OCI-M2 (cell line): Measurements from ENCODE around the gene FAM174C.

Experiments
- DNase-seq: peaks from one replicate; lab custom pipeline; 2025; ENCODE audit not compliant: unreplicated experiment; lab: John Stamatoyannopoulos, UW

The FAM174C gene

GRCh38 chr19:1272423-1273262, 2.7 kb upstream of the FAM174C start:
- no peak for DNase-seq

GRCh38 chr19:1273263-1274041, 1.9 kb upstream of the FAM174C start:
- peak; percentile 8 for DNase-seq

GRCh38 chr19:1274081-1274851, 1.1 kb upstream of the FAM174C start:
- no peak for DNase-seq

- no peak for DNase-seq
Measured at GRCh38 chr19:1274852-1275259, 474 bp upstream of the FAM174C start.

- DNase-seq, result no peak
Measured at GRCh38 chr19:1275976-1276627, 772 bp downstream of the FAM174C start.

GRCh38 chr19:1276628-1277022, 1.3 kb downstream of the FAM174C start:
- no peak for DNase-seq

GRCh38 chr19:1277061-1277460, 1.7 kb downstream of the FAM174C start:
- no peak for DNase-seq

- DNase-seq, result no peak
Measured at GRCh38 chr19:1278074-1278473, 2.7 kb downstream of the FAM174C start.

- no peak for DNase-seq
Measured at GRCh38 chr19:1278713-1279660, 3.7 kb downstream of the FAM174C start.

- DNase-seq, result peak; percentile 64
Measured at GRCh38 chr19:1279782-1280341, 4.5 kb downstream of the FAM174C start.

- DNase-seq, result no peak
Measured at GRCh38 chr19:1280636-1281568, 5.6 kb downstream of the FAM174C start.

GRCh38 chr19:1281569-1282287, 6.4 kb downstream of the FAM174C start:
- DNase-seq, result no peak

GRCh38 chr19:1282588-1283206, 7.4 kb downstream of the FAM174C start:
- DNase-seq, result no peak

GRCh38 chr19:1283207-1283916, 8.0 kb downstream of the FAM174C start:
- no peak for DNase-seq

GRCh38 chr19:1283917-1284292, 8.6 kb downstream of the FAM174C start:
- no peak for DNase-seq

- DNase-seq, result no peak
Measured at GRCh38 chr19:1284293-1284978, 9.1 kb downstream of the FAM174C start.
